ENCODE data around the gene PFKP. TPM values are rescaled to one million over a fixed set of nuclear protein-coding genes. Genes with fewer than 3 reads are reported as not detected.

The PFKP gene
- total RNA-seq, 1 donor from 2014 or later, result 42.8 TPM

DNA sequence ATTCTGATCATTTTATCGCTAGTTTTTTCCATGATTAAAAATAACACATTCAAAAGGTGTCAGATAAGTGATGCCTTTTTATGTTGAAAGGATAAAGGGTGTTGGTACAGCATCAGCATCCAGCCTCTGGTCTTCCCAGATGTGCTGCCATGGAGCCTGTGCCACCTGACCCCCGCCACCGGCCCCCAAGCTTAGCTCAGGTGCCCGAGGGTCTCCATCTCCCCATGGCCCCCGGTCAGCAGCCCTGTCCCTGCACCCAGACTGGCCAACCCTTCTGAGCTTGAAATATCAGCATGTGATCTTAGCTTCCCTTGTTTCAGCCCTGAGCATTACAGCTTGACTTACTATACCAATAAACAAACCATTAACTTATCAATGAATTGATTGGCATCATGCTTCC lies 24.6 kb downstream of the PFKP start:
- no peaks in the 10 kb centered on the region for H3K9me3 Mint-ChIP-seq
- H3K4me3 Mint-ChIP-seq, result no peak overlapping the region
- ATAC-seq (ENCODE audit: low read depth), result no peak
- ChIA-PET CTCF (no interaction called here), POLR2A (no interaction called here)
- H3K36me3 Mint-ChIP-seq (ENCODE audit: low read depth), result peaks cover 43% of the 10 kb centered on the region
- no peak for TF ChIP-seq CTCF (IDR thresholded peaks at IDR 0.05)
- intact Hi-C loops (cut with micrococcal nuclease), result no loop called here
- no peaks in the 10 kb centered on the region for H3K27me3 Mint-ChIP-seq
- DNase-seq, result no peak
- H3K4me1 Mint-ChIP-seq, result peaks cover 23% of the 10 kb centered on the region
- no peak overlapping the region for H3K27ac Mint-ChIP-seq

- ChIA-PET POLR2A (no interaction called here), CTCF (no interaction called here)
- no peak for DNase-seq
- intact Hi-C loops (cut with micrococcal nuclease), result no loop called here
- H3K4me3 Mint-ChIP-seq, result no peak overlapping the region
- ATAC-seq (ENCODE audit: low read depth), result no peak
- no peaks in the 10 kb centered on the region for H3K27me3 Mint-ChIP-seq
- no peaks in the 10 kb centered on the region for H3K9me3 Mint-ChIP-seq
- peaks cover 23% of the 10 kb centered on the region for H3K4me1 Mint-ChIP-seq
- TF ChIP-seq CTCF (IDR thresholded peaks at IDR 0.05), result no peak
- peaks cover 40% of the 10 kb centered on the region for H3K36me3 Mint-ChIP-seq (ENCODE audit: low read depth)
- H3K27ac Mint-ChIP-seq, result no peak overlapping the region
Observed at GRCh38 chr10:3093996-3094395, 26.6 kb downstream of the PFKP start.

GRCh38 chr10:3094609-3095036 lies 27.3 kb downstream of the PFKP start:
- no peak for TF ChIP-seq CTCF (IDR thresholded peaks at IDR 0.05)
- Mint-ChIP-seq H3K4me1 (peaks cover 23% of the 10 kb centered on the region), H3K4me3 (no peak overlapping the region), H3K36me3 (ENCODE audit: low read depth) (peaks cover 42% of the 10 kb centered on the region), H3K27me3 (no peaks in the 10 kb centered on the region), H3K27ac (no peak overlapping the region), H3K9me3 (no peaks in the 10 kb centered on the region)
- CTCF ChIA-PET, result no interaction called here
- no peak for DNase-seq
- no peak for ATAC-seq (ENCODE audit: low read depth)
- intact Hi-C loops (cut with micrococcal nuclease), result no loop called here
- POLR2A ChIA-PET, result no interaction called here

DNA sequence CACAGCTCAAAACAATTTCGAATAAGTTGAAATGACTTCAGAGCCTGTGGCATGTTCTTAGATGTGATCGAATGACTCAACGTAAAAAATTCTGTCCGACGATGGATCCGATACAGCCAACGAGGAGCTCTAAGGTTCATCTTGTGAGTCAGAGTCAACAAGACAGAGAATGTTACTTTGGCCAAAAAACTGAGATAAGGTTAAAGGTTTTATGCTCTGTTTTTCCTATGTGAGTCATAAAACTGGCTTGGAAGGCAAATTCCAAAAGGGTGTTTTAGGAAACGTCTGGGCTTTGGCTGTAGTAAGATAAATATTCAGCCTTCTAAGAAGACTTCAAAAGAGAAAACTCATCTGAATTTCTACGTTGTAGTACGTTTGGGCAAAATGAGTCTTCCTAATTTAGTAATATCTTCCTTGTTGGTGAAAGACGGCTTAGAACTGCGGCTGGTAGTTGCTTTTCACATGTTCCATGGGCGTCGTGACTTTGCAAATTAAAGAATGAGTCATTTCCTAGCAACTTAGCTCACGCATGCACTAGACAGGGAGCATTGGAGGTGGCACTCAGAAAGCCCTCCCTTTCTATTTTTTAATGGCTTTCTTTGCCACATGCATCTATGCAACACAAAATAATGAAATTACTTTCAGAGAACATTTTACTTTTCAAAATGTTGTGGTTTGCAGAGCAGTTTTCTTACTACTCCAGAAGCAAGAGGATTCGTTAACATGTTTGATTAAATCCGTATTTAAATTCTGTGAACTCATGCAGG lies 28.2 kb downstream of the PFKP start:
- peak overlapping the region; percentile 9 for H3K4me3 Mint-ChIP-seq
- DNase-seq, result no peak
- H3K27me3 Mint-ChIP-seq, result no peaks in the 10 kb centered on the region
- H3K4me1 Mint-ChIP-seq, result peaks cover 23% of the 10 kb centered on the region
- POLR2A ChIA-PET, result no interaction called here
- H3K27ac Mint-ChIP-seq, result peak overlapping the region; percentile 31
- TF ChIP-seq CTCF (IDR thresholded peaks at IDR 0.05), result no peak
- H3K36me3 Mint-ChIP-seq (ENCODE audit: low read depth), result peaks cover 45% of the 10 kb centered on the region
- peak; percentile 28 for ATAC-seq (ENCODE audit: low read depth)
- intact Hi-C loops (cut with micrococcal nuclease), result no loop called here
- CTCF ChIA-PET, result no interaction called here
- H3K9me3 Mint-ChIP-seq, result no peaks in the 10 kb centered on the region

DNA sequence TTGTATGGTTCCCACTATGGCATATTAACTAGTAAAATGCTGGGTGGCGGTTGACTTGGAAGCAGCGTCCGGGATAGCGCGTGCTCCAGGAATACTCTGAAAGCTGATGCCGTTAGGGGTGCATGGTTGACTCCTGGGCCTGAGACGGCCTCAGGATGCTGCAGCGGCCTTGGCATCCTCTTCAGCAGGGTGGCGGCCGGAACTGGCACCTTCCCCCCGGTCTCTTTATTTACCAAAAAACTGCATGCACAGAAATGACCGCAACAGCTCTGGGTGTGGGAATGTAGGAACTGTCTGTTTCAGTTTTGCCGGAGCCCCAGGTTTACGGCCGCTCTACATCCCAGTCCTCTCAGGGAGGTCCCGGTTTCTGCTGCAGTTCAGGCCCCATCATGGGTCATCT lies 28.8 kb downstream of the PFKP start:
- Mint-ChIP-seq H3K4me3 (no peak overlapping the region), H3K27ac (no peak overlapping the region), H3K36me3 (ENCODE audit: low read depth) (peaks cover 46% of the 10 kb centered on the region), H3K27me3 (no peaks in the 10 kb centered on the region), H3K4me1 (peaks cover 23% of the 10 kb centered on the region), H3K9me3 (no peaks in the 10 kb centered on the region)
- CTCF ChIA-PET, result no interaction called here
- ATAC-seq (ENCODE audit: low read depth), result no peak
- no peak for DNase-seq
- TF ChIP-seq CTCF (IDR thresholded peaks at IDR 0.05), result no peak
- POLR2A ChIA-PET, result no interaction called here
- intact Hi-C loops (cut with micrococcal nuclease), result no loop called here
